CD4-positive, alpha-beta memory T cell (primary cell): ENCODE measurements around the gene EIF3B. TPM values are rescaled to one million over a fixed set of nuclear protein-coding genes. Genes with fewer than 3 reads are reported as not detected.
A peak's percentile ranks its signal among the peaks of the same experiment; 100 is the strongest.
"Not testable (repeated sequence)": the region's sequence is repeated elsewhere in the genome, so short reads cannot be mapped to it uniquely, and the experiment has no call there.

Experiments
- CTCF ChIA-PET: fragments of 350-600 bp; sonication (Branson Sonifier 250); formaldehyde crosslinking; loops from one replicate; lab custom pipeline; 2021; ENCODE audit warnings: inconsistent platforms; ENCODE audit not compliant: partially characterized antibody; lab: Charles Lee
- POLR2A ChIA-PET: fragments of 350-600 bp; sonication (Branson Sonifier 250); formaldehyde crosslinking; loops from one replicate; lab custom pipeline; 2021; ENCODE audit not compliant: partially characterized antibody; lab: Charles Lee
- DNase-seq, 5 donors: peaks; one replicate each; pipeline versions ENCODE4 v3.0.0 to v3.0.0-alpha.2; 2020 to 2022; ENCODE audit warnings: mixed read lengths in 1 of 5
- H3K27ac ChIP-seq: one replicate; pipeline ENCODE4 v1.7.0; 2013; ENCODE audit warnings: low read depth, low read length
- H3K27me3 ChIP-seq: 2 replicates; pipeline ENCODE4 v1.7.0; 2013; ENCODE audit warnings: mild to moderate bottlenecking, low read length, moderate library complexity; ENCODE audit not compliant: insufficient read depth
- H3K36me3 ChIP-seq: 2 replicates; pipeline ENCODE4 v1.7.0; 2013; ENCODE audit warnings: mild to moderate bottlenecking, low read length, moderate library complexity; ENCODE audit not compliant: insufficient read depth
- H3K4me1 ChIP-seq: 2 replicates; pipeline ENCODE4 v1.7.0; 2013; ENCODE audit warnings: mild to moderate bottlenecking, low read length, moderate library complexity; ENCODE audit not compliant: insufficient read depth
- H3K4me3 ChIP-seq, 2 donors: one replicate each; pipeline ENCODE4 v1.7.0; 2013; ENCODE audit warnings: low read length in 2 of 2, mild to moderate bottlenecking in 1 of 2
- H3K9me3 ChIP-seq, 2 donors: one replicate each; pipeline ENCODE4 v1.7.0; 2013; ENCODE audit warnings: low read length in 2 of 2, control low read depth in 1 of 2; ENCODE audit not compliant: control insufficient read depth in 1 of 2
- H3K27ac Mint-ChIP-seq, 7 donors: one replicate each; pipeline ENCODE4 v1.8.0; 2020 to 2021; ENCODE audit warnings: mixed read lengths in 7 of 7, mild to moderate bottlenecking in 6 of 7, inconsistent platforms in 3 of 7, moderate library complexity in 3 of 7
- H3K27me3 Mint-ChIP-seq, 2 donors: one replicate each; pipeline ENCODE4 v1.8.0; 2020 to 2021; ENCODE audit warnings: mixed read lengths in 2 of 2
- H3K36me3 Mint-ChIP-seq, 2 donors: one replicate each; pipeline ENCODE4 v1.8.0; 2020 to 2021; ENCODE audit warnings: mixed read lengths in 2 of 2, inconsistent platforms in 1 of 2, mild to moderate bottlenecking in 1 of 2
- H3K4me1 Mint-ChIP-seq, 4 donors: one replicate each; pipeline ENCODE4 v1.8.0; 2020 to 2021; ENCODE audit warnings: mixed read lengths in 4 of 4, mild to moderate bottlenecking in 1 of 4
- H3K4me3 Mint-ChIP-seq, 8 donors: one replicate each; pipeline ENCODE4 v1.8.0; 2020 to 2021; ENCODE audit warnings: mixed read lengths in 8 of 8, mild to moderate bottlenecking in 7 of 8, moderate library complexity in 6 of 8, inconsistent platforms in 3 of 8
- H3K9me3 Mint-ChIP-seq, 8 donors: one replicate each; pipeline ENCODE4 v1.8.0; 2020 to 2021; ENCODE audit warnings: mixed read lengths in 8 of 8, mild to moderate bottlenecking in 5 of 8, inconsistent platforms in 3 of 8, moderate library complexity in 1 of 8
- intact Hi-C: fragments of 100-400 bp; cut with micrococcal nuclease; formaldehyde crosslinking; loops from one replicate; pipeline ENCODE4 v1.15.1; 2023
- polyA plus RNA-seq, 2 donors: library from polyadenylated mRNA; unstranded; fragments of 300-500 nt; fragmentation: Illumina TruSeq; gene quantifications; one replicate each; pipeline ENCODE4 v1.2.3, GENCODE V29; 2021
- total RNA-seq, 2 experiments: library from RNA; stranded (reverse); gene quantifications; one replicate each; pipeline ENCODE4 v1.2.3, GENCODE V29; 2021

Gene EIF3B
- total and polyA plus RNA-seq, 4 experiments from 2014 or later, result 78.7 to 138 (median 131) TPM

- CTCF ChIA-PET, result interaction anchor here (0.7 to 1.6 kb wide), 3 partner anchors 17 to 673 kb away, joined by 3 to 4 read pairs (median 3); no protein-coding TSS in a partner anchor
Observed at GRCh38 chr7:2416650-2417049, 62.0 kb downstream of the EIF3B start.

DNA sequence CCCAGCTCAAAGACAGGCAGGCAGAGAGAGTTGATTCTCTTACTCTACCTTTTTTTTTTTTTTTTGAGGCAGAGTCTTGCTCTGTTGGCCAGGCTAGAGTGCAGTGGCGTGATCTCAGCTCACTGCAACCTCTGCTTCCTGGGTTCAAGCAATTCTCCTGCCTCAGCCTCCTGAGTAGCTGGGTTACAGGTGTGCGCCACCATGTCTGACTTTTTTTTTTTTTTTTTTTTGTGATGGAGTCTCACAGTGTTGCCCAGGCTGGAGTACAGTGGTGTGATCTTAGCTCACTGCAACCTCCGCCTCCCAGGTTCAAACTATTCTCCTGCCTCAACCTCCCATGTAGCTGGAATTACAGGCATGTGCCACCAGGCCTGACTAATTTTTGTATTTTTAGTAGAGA, 62.6 kb downstream of the EIF3B start:
- peaks cover 30% of the 10 kb centered on the region for H3K4me1 ChIP-seq
- intact Hi-C loops, H3K27me3 ChIP-seq, H3K4me3 ChIP-seq, DNase-seq, H3K4me3 Mint-ChIP-seq, H3K27me3 Mint-ChIP-seq, H3K36me3 ChIP-seq, H3K9me3 ChIP-seq, H3K9me3 Mint-ChIP-seq, H3K27ac ChIP-seq: not testable (repeated sequence)
- CTCF ChIA-PET, result interaction anchor here (0.7 to 2.7 kb wide), 4 partner anchors 14 to 674 kb away, joined by 3 to 8 read pairs (median 4); no protein-coding TSS in a partner anchor
- Mint-ChIP-seq H3K27ac (peak overlapping the region in 2 of 7 donors; percentile 24 to 75), H3K4me1 (peaks cover 28 to 61% (median 39%) of the 10 kb centered on the region in 4 donors), H3K36me3 (peaks cover 8 to 10% of the 10 kb centered on the region in 2 donors)
- POLR2A ChIA-PET, result interaction anchor here (1.0 to 2.3 kb wide), 3 partner anchors 10 to 63 kb away, joined by 5 to 13 read pairs (median 7); partner anchors contain the start of gene EIF3B

More at GRCh38 chr7:2416650-2417049, 62.0 kb downstream of the EIF3B start:
- Mint-ChIP-seq H3K4me3 (peak overlapping the region in 1 of 8 donors; percentile 16), H3K27ac (peak overlapping the region in 4 of 7 donors; percentile 34 to 72 (median 42)), H3K4me1 (peaks cover 31 to 62% (median 42%) of the 10 kb centered on the region in 4 donors), H3K9me3 (no peaks in the 10 kb centered on the region), H3K36me3 (peaks cover 5 to 10% of the 10 kb centered on the region in 2 donors), H3K27me3 (no peaks in the 10 kb centered on the region)
- no peak for DNase-seq
- POLR2A ChIA-PET, result interaction anchor here (1.0 to 2.3 kb wide), 2 partner anchors 9 to 11 kb away, joined by 5 to 13 read pairs; no protein-coding TSS in a partner anchor
- Histone ChIP-seq H3K9me3 (no peaks in the 10 kb centered on the region), H3K27ac (no peak overlapping the region), H3K4me3 (no peak overlapping the region), H3K27me3 (no peaks in the 10 kb centered on the region), H3K4me1 (peaks cover 35% of the 10 kb centered on the region), H3K36me3 (no peaks in the 10 kb centered on the region)
- intact Hi-C loops, result no loop called here

- peaks cover 21% of the 10 kb centered on the region for H3K4me1 ChIP-seq
- H3K4me1 Mint-ChIP-seq, result peaks cover 25 to 53% (median 33%) of the 10 kb centered on the region in 4 donors
- intact Hi-C loops, result no loop called here
Observed at GRCh38 chr7:2417981-2418481, 63.4 kb downstream of the EIF3B start.

DNA sequence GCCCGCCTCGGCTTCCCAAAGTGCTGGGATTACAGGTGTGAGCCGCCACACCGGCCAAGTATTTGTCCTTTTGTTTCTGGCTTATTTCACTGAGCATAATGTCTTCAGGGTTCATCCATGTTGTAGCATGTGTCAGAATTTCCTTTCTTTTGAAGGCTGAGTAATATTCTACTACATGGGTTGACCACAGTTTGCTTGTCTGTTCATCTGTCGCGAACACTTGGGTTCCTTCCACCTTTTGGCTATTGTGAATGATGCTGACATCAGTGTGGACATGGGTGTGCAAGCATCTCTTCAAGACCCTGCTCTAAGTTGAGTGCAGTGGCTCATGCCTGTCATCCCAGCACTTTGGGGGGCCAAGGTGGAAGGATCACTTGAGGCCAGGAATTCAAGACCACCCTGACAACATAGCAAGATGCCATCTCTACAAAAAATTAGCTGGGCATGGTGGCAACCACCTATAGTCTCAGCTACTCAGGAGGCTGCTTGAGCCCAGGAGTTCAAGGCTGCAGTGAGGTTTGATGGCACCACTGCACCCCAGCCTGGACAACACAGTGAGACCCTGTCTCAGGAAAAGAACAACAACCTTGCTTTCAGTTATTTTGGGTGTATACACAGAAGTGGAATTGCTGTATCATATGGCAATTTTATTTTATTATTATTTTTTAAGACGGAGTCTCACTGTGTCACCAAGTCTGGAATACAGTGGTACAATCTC, 65.7 kb downstream of the EIF3B start:
- H3K4me1 Mint-ChIP-seq, result peaks cover 19 to 38% (median 27%) of the 10 kb centered on the region in 4 donors
- peaks cover 17% of the 10 kb centered on the region for H3K4me1 ChIP-seq
- POLR2A ChIA-PET, result no interaction called here
- no peaks in the 10 kb centered on the region for H3K9me3 Mint-ChIP-seq
- H3K27ac Mint-ChIP-seq, result no peak overlapping the region
- no peak overlapping the region for H3K4me3 ChIP-seq
- no peaks in the 10 kb centered on the region for H3K36me3 ChIP-seq
- no peaks in the 10 kb centered on the region for H3K9me3 ChIP-seq
- DNase-seq, result no peak
- no peaks in the 10 kb centered on the region for H3K27me3 ChIP-seq
- no peak overlapping the region for H3K27ac ChIP-seq
- peaks cover 8 to 10% of the 10 kb centered on the region in 2 donors for H3K36me3 Mint-ChIP-seq
- CTCF ChIA-PET, result interaction anchor here (0.6 to 3.0 kb wide), 3 partner anchors 8 to 11 kb away, joined by 3 to 10 read pairs (median 3); no protein-coding TSS in a partner anchor
- H3K4me3 Mint-ChIP-seq, result no peak overlapping the region
- no peaks in the 10 kb centered on the region for H3K27me3 Mint-ChIP-seq
- intact Hi-C loops, result no loop called here

More at GRCh38 chr7:2417981-2418481, 63.4 kb downstream of the EIF3B start:
- no peaks in the 10 kb centered on the region for H3K36me3 ChIP-seq
- peak overlapping the region; percentile 13 for H3K27ac ChIP-seq
- Mint-ChIP-seq H3K9me3 (no peaks in the 10 kb centered on the region), H3K4me3 (peak overlapping the region in 7 of 8 donors; percentile 27 to 78 (median 56)), H3K36me3 (peaks cover 8 to 10% of the 10 kb centered on the region in 2 donors), H3K27me3 (no peaks in the 10 kb centered on the region), H3K27ac (peak overlapping the region; percentile 65 to 90 (median 85))
- H3K27me3 ChIP-seq, result no peaks in the 10 kb centered on the region
- peak overlapping the region in 1 of 2 donors; percentile 13 for H3K4me3 ChIP-seq
- no peaks in the 10 kb centered on the region for H3K9me3 ChIP-seq
- CTCF ChIA-PET, result interaction anchor here (1.6 to 2.7 kb wide), 2 partner anchors 13 to 16 kb away, joined by 4 to 8 read pairs; no protein-coding TSS in a partner anchor
- peak; percentile 50 to 82 (median 54) for DNase-seq
- POLR2A ChIA-PET, result interaction anchor here (1.7 to 2.3 kb wide), 2 partner anchors 13 to 64 kb away, joined by 7 to 13 read pairs; partner anchors contain the start of gene EIF3B

DNA sequence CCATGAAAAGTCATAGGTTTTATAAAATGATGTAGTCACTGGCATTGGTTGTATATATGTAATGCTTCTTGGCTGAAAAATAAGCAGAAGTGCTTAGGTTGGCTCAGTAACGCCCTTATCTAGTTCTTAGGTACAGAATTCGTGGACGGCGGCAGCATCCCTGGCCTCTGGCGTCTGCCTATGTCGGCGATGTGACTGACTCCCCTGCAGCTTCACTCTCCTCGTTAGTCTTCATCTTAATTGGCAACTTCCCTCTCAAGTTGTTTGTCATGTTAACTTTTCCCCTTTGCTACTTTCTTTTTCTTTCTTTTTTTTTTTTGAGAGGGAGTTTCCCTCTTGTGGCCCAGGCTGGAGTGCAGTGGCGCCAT, 67.3 kb downstream of the EIF3B start:
- Mint-ChIP-seq H3K27ac (peak overlapping the region in 2 of 7 donors; percentile 16 to 91), H3K36me3 (peaks cover 3% of the 10 kb centered on the region in 2 donors), H3K27me3 (no peaks in the 10 kb centered on the region), H3K4me3 (no peak overlapping the region), H3K4me1 (peaks cover 14 to 36% (median 28%) of the 10 kb centered on the region in 4 donors), H3K9me3 (no peaks in the 10 kb centered on the region)
- H3K4me3 ChIP-seq, result no peak overlapping the region
- H3K27me3 ChIP-seq, result no peaks in the 10 kb centered on the region
- DNase-seq, result no peak
- no peaks in the 10 kb centered on the region for H3K9me3 ChIP-seq
- H3K36me3 ChIP-seq, result no peaks in the 10 kb centered on the region
- ChIA-PET CTCF (interaction anchor here (1.2 to 3.0 kb wide), 2 partner anchors 10 to 47 kb away, joined by 3 to 10 read pairs; no protein-coding TSS in a partner anchor), POLR2A (no interaction called here)
- intact Hi-C loops, result no loop called here
- H3K27ac ChIP-seq, result no peak overlapping the region
- H3K4me1 ChIP-seq, result peaks cover 17% of the 10 kb centered on the region

DNA sequence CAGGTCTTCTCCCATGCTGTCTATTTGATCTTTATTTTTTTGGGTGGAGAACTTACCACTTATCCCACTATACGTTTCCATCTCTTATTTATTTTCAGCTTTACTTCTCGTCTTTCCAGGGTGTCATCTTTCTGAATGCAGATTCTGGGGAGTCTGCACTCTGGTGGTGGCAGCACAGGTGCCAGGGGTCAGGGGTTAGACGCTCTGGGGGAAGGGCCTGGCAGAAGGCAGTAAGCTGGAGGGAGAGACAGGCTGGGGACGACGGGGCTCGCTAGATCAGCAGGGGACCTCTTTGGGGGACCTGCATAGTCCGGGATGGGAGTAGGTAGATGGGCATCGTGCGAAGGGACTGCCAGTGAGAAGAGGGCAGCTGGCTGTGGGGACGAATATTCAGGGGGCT, 71.1 kb downstream of the EIF3B start:
- H3K27me3 ChIP-seq, result no peaks in the 10 kb centered on the region
- DNase-seq, result no peak
- Mint-ChIP-seq H3K27me3 (no peaks in the 10 kb centered on the region), H3K4me3 (no peak overlapping the region), H3K9me3 (peaks cover 0 to under 1% (median 0%) of the 10 kb centered on the region in 8 donors), H3K36me3 (peaks cover under 1 to 6% of the 10 kb centered on the region in 2 donors), H3K27ac (peak overlapping the region in 2 of 7 donors; percentile 30 to 73), H3K4me1 (peaks cover 4 to 25% (median 19%) of the 10 kb centered on the region in 4 donors)
- intact Hi-C loops, result no loop called here
- ChIA-PET POLR2A (no interaction called here), CTCF (interaction anchor here (0.6 to 0.7 kb wide), 2 partner anchors 13 to 379 kb away, joined by 3 read pairs; no protein-coding TSS in a partner anchor)
- H3K27ac ChIP-seq, result no peak overlapping the region
- no peaks in the 10 kb centered on the region for H3K36me3 ChIP-seq
- H3K9me3 ChIP-seq, result no peaks in the 10 kb centered on the region
- H3K4me3 ChIP-seq, result no peak overlapping the region
- H3K4me1 ChIP-seq, result no peaks in the 10 kb centered on the region
